GM12891 (cell line): Measurements from ENCODE around the gene MRPL34.

Source experiments
- POLR2A ChIP-seq: IDR thresholded peaks from 2 replicates; pipeline ENCODE4 v1.6.1; 2011; ENCODE audit warnings: low read depth, low read length, control low read depth
- POLR2AphosphoS5 ChIP-seq: IDR thresholded peaks from 2 replicates; pipeline ENCODE4 v1.6.1; 2011; ENCODE audit warnings: low read depth, low read length, control low read depth

DNA sequence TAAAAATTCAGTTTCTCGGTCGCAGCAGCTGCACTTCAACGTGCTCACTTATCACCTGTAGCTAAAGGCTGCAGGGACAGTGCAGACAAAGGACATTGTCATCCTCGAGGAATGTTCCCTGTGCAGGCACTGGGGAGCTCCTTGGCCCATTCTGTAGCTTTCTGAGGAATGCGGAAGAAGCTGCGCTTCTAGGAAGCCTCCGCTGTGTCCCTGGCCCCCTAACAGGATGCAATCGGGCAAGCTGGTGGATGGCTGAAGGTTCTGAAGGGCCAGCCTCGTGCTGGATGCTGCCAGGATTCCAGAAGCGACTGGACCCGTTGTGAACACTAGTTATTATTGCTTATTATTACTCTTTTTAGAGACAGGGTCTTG lies 20.9 kb downstream of the MRPL34 start:
- TF ChIP-seq POLR2AphosphoS5 (no peak), POLR2A (no peak)
